ENCODE data around the gene DAB1. TPM values are rescaled to one million over a fixed set of nuclear protein-coding genes. Genes with fewer than 3 reads are reported as not detected.

Gene DAB1
- polyA plus RNA-seq, 1 donor from 2014 or later = 11.4 TPM

GRCh38 chr1:57033222-57034001 is 390.4 kb downstream of the DAB1 start (continued):
- TF ChIP-seq CTCF (IDR thresholded peaks at IDR 0.05; ENCODE audit: poor library complexity, severe bottlenecking) (no peak), POLR2AphosphoS5 (IDR thresholded peaks at IDR 0.05) (no peak)

- no peak overlapping the region for H2AFZ ChIP-seq (ENCODE audit: low read depth, low read length)
Measured at GRCh38 chr1:57026624-57027354, 397.1 kb downstream of the DAB1 start.

GRCh38 chr1:57024855-57025254 is 399.0 kb downstream of the DAB1 start:
- Histone ChIP-seq H3K9me3 (ENCODE audit: low read length) (peaks cover 7% of the 10 kb centered on the region), H3K27ac (ENCODE audit: low read length) (no peak overlapping the region), H3K4me3 (ENCODE audit: low read length) (no peak overlapping the region), H3K9ac (ENCODE audit: low read length) (no peak overlapping the region), H3K9me2 (ENCODE audit: insufficient read depth, low read length) (no peaks in the 10 kb centered on the region), H2AFZ (ENCODE audit: low read depth, low read length) (no peak overlapping the region), H3K27me3 (ENCODE audit: insufficient read depth, low read depth, low read length) (no peaks in the 10 kb centered on the region), H3K79me2 (replicated peaks; ENCODE audit: insufficient read depth, low read length) (no peaks in the 10 kb centered on the region), H3F3A (ENCODE audit: insufficient read depth, low read length, poor library complexity, severe bottlenecking) (no peaks in the 10 kb centered on the region), H3K36me3 (ENCODE audit: insufficient read depth, low read length) (no peaks in the 10 kb centered on the region), H4K20me1 (ENCODE audit: insufficient read depth) (no peaks in the 10 kb centered on the region), H3K4me2 (ENCODE audit: low read length) (no peak overlapping the region)
- TF ChIP-seq POLR2AphosphoS5 (IDR thresholded peaks at IDR 0.05) = no peak
- no peak for TF ChIP-seq MXI1 (conservative IDR thresholded peaks at IDR 0.05; ENCODE audit: poor library complexity, severe bottlenecking)
- TF ChIP-seq SMC3 (conservative IDR thresholded peaks at IDR 0.05; ENCODE audit: poor library complexity) = no peak
- no peak for TF ChIP-seq RAD21 (conservative IDR thresholded peaks at IDR 0.05)
- TF ChIP-seq EZH2 (IDR thresholded peaks at IDR 0.05; ENCODE audit: borderline replicate concordance, insufficient read depth, low read length, poor library complexity, severe bottlenecking) = no peak
- no peak for TF ChIP-seq EP300 (conservative IDR thresholded peaks at IDR 0.05; ENCODE audit: poor library complexity, severe bottlenecking)
- no peak for TF ChIP-seq CTCF (IDR thresholded peaks at IDR 0.05; ENCODE audit: poor library complexity, severe bottlenecking)
- TF ChIP-seq TAF1 (IDR thresholded peaks at IDR 0.05; ENCODE audit: low read depth) = no peak

More at GRCh38 chr1:57026624-57027354, 397.1 kb downstream of the DAB1 start:
- H3K27me3 ChIP-seq (ENCODE audit: insufficient read depth, low read depth, low read length) = no peaks in the 10 kb centered on the region
- H3K27ac ChIP-seq (ENCODE audit: low read length) = no peak overlapping the region
- no peaks in the 10 kb centered on the region for H3K79me2 ChIP-seq (replicated peaks; ENCODE audit: insufficient read depth, low read length)
- no peak overlapping the region for H3K4me2 ChIP-seq (ENCODE audit: low read length)
- H3K36me3 ChIP-seq (ENCODE audit: insufficient read depth, low read length) = peaks cover 4% of the 10 kb centered on the region
- no peaks in the 10 kb centered on the region for H4K20me1 ChIP-seq (ENCODE audit: insufficient read depth)
- peaks cover 7% of the 10 kb centered on the region for H3K9me3 ChIP-seq (ENCODE audit: low read length)
- H3F3A ChIP-seq (ENCODE audit: insufficient read depth, low read length, poor library complexity, severe bottlenecking) = no peaks in the 10 kb centered on the region
- no peak overlapping the region for H3K9ac ChIP-seq (ENCODE audit: low read length)
- no peak overlapping the region for H3K4me3 ChIP-seq (ENCODE audit: low read length)
- TF ChIP-seq MXI1 (conservative IDR thresholded peaks at IDR 0.05; ENCODE audit: poor library complexity, severe bottlenecking) (no peak), CTCF (IDR thresholded peaks at IDR 0.05; ENCODE audit: poor library complexity, severe bottlenecking) (no peak), RAD21 (conservative IDR thresholded peaks at IDR 0.05) (no peak), TAF1 (IDR thresholded peaks at IDR 0.05; ENCODE audit: low read depth) (no peak), EP300 (conservative IDR thresholded peaks at IDR 0.05; ENCODE audit: poor library complexity, severe bottlenecking) (no peak), POLR2AphosphoS5 (IDR thresholded peaks at IDR 0.05) (no peak), SMC3 (conservative IDR thresholded peaks at IDR 0.05; ENCODE audit: poor library complexity) (no peak), EZH2 (IDR thresholded peaks at IDR 0.05; ENCODE audit: borderline replicate concordance, insufficient read depth, low read length, poor library complexity, severe bottlenecking) (no peak)
- H3K9me2 ChIP-seq (ENCODE audit: insufficient read depth, low read length) = no peaks in the 10 kb centered on the region

Measured in neural cell (in vitro differentiated cells).